Right lobe of liver (tissue), 4 donors: ENCODE results near the gene CARD19.

Experiments used
- CTCF ChIP-seq, 4 donors: fragments of 200-600 bp in 3 of 4; fragments of 450-650 bp in 1 of 4; IDR thresholded peaks; one replicate each; pipeline versions ENCODE4 v1.5.1 to v1.8.0; 2016 to 2022; ENCODE audit warnings: antibody characterized with exemption in 4 of 4, mild to moderate bottlenecking in 2 of 4
- POLR2A ChIP-seq: fragments of 450-650 bp; IDR thresholded peaks from one replicate; pipeline ENCODE4 v1.6.1; 2017; ENCODE audit warnings: antibody characterized with exemption, mild to moderate bottlenecking
- donor health status: DM: no; HTN: no; CAD: no.
- donor health status: DM: no; HTN: no; CAD: no.
- donor health status: DM: no; HTN: yes; CAD: no.

- TF ChIP-seq CTCF (IDR thresholded peaks at IDR 0.05) (no peak), POLR2A (no peak)
Measured at GRCh38 chr9:93130861-93131481, 35.0 kb downstream of the CARD19 start.
